ENCODE measurements around the gene SLCO4A1.

SLCO4A1 gene, protein sequence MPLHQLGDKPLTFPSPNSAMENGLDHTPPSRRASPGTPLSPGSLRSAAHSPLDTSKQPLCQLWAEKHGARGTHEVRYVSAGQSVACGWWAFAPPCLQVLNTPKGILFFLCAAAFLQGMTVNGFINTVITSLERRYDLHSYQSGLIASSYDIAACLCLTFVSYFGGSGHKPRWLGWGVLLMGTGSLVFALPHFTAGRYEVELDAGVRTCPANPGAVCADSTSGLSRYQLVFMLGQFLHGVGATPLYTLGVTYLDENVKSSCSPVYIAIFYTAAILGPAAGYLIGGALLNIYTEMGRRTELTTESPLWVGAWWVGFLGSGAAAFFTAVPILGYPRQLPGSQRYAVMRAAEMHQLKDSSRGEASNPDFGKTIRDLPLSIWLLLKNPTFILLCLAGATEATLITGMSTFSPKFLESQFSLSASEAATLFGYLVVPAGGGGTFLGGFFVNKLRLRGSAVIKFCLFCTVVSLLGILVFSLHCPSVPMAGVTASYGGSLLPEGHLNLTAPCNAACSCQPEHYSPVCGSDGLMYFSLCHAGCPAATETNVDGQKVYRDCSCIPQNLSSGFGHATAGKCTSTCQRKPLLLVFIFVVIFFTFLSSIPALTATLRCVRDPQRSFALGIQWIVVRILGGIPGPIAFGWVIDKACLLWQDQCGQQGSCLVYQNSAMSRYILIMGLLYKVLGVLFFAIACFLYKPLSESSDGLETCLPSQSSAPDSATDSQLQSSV

DNA sequence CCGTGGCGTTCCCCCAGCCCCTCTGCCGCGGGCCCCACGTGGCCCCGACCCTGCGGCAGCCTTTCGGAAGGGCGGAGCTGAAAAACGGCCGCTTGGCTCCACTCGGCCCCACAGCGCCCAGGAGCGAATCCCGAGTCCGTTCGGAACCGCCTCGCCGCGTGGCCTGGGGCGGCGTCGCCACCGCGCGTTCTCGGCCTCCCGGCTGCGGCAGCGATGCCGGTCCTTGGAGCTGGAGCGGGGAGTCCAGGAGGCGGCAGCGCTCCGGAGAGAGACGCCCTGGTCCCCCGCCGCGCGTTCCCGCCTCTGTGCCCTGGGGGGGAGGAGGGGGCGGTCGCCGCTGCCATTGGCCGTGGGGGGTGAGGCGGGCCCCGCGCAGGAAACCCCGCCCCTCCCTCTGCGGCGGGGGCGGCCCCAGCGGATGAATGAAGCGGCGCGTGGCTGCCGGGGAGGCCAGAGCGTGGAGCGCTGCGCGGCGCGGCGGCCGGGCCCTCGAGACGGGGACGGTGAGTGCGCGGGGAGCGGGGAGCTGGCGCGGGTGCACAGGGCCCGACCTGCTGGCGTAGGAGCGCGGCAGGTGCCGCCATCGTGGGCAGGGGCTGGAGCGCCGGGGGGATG is at the start of gene SLCO4A1:
TSS of gene SLCO4A1 (plus strand) at position 453 of the 615 bp plus-strand sequence. CDS start 13,952 bp downstream, outside the sequence.
- DNase-seq = peak; percentile 80 to 89

- no peak for DNase-seq
These were observed 49.7 kb upstream of the SLCO4A1 start for GRCh38 chr20:62592506-62593177.

GRCh38 chr20:62593616-62594015 is 48.7 kb upstream of the SLCO4A1 start:
- no peak for DNase-seq

- DNase-seq = no peak
These were observed 47.2 kb upstream of the SLCO4A1 start for GRCh38 chr20:62595069-62595468.

- peak in 1 of 2 donors; percentile 23 for DNase-seq
These were observed 46.8 kb upstream of the SLCO4A1 start for GRCh38 chr20:62595491-62595890.

DNA sequence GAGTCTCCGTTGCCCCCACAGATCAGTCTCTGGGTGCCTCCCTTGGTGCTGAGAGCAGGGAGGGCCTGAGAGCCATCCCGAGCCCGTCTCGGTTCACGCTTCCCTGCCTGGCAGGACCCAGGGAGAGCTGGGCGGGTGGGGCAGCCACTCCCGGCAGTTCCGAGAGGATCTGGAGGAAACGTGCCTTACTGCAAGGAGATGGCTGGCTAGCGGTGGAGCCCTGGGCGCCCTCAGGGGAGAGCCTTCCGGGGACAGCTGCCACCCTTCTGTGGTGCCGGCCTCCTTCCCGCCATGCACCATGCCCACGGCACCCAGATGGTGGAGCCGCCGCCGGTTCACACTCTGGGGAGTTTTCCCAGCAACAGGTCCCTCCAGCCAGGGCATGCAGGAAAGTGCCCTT is 45.8 kb upstream of the SLCO4A1 start:
- no peak for DNase-seq

DNA sequence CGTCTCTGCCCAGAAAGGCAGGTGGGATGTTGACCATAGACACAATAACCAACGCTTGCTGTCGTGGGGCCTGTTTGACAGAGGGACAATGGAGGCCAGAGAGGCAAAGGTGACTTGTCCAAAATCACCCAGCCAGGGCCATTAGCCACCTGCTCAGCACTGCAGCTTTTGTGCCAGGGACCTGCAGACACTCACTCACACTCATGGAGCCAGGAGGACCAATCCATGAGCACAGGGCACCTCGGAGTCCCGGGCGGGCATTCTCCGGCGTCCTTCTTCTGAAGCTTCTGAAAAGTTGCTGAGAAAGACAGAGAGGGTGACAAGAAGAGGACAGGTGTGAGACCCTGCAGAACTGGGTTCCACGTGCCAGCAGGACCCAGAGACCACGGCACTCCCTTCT is 45.4 kb upstream of the SLCO4A1 start:
- DNase-seq = no peak

GRCh38 chr20:62597416-62598115 is 44.7 kb upstream of the SLCO4A1 start:
- DNase-seq = no peak

DNA sequence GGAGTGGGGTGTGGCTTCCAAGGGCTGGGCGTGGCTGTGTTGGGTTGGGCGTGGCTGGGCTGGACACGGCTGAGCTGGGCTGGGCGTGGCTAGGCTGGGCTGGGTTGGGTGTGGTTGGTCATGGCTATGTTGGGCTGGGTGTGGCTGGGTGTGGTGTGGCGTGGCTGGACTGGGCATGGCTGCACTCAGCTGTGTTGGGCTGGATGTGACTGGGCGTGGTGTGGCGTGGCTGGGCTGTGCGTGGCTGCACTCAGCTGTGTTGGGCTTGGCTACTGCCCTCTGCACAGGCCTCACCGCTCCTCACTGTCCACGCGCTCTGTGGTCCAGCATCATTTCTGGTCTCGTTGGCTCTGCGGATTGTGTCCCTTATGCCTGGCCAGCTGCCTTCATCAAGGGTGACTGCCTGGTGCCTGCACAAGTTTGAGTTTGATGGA is 43.5 kb upstream of the SLCO4A1 start:
- peak in 1 of 2 donors; percentile 49 for DNase-seq

DNA sequence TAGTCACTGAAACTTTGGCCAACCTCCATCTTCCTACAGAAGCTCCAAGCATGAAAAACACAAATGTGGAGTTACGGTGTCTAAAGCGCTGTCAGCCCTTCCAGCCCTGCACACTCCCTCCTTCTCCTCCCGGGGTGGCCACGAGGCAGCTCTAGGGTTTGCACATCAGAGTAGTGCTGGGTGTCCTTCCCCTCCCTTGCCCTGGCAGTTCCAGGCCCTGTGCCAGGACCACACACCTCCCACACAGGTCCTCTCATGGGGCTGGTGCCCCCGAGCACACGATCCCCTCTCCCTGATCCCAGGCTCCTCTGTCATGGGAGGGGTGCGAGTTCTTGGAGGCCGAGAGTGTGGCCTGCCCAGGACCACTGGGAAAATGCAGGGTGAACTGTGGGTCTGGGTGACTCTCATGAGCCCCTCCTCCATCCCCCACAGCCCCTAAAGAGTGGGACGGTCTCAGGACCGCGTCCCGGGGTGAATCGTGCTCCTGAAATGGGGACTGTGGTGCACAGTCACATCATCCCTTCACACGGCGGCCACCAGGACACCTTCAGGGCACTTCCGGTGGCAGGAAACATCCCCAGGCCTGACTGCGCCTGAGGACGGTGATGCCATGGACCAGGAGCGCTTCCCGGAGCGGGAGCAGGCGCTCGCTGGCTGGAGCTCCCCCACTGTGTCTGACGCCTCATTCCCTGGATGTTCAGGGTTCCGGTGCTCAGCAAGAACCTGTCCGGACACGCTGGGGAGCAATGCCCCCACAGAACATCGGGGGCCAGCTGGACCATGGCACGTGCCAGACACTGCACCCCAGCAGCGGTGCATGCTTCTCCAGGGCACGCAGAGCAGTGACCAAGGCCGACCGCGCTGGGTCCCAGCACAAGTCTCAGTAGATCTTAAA is 42.8 kb upstream of the SLCO4A1 start:
- DNase-seq = no peak

DNA sequence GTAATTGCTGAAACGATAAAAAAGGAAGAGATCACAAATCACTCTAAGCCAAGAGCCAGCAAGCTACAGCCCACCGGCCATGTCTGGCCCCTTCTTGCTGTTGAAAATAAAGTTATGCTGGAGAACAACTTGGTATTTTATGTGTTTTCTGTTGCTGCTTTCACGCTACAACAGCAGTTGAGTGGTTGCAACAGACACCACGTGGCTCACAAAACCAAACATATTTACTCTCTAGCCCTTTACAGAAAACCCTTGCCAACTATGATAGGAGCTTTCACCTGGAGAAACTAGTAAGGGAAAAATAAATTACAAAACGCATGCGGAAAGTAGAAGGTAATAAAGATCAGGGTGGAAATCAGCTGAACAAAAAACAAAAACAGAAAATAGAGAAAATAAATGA is 41.1 kb upstream of the SLCO4A1 start:
- no peak for DNase-seq

DNA sequence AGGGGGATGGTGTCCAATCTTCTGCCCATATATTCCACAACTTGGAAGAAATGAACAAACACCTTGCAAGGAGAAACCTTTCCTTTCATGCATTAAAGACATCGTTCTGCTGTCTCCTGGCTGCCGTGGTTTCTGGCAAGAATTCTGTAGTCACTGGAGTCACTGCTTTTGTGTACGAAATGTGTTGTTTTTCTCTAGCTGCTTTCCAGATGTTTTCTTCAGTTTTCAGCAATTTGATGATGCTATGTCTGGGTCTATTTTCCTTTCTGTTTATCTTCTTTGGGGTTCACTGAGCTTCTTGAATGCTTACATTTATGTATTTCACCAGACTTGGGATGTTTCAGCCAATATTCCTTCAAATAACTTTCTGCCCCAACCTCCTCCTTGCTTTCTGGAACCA is 40.6 kb upstream of the SLCO4A1 start:
- no peak for DNase-seq

GRCh38 chr20:62602550-62602949 is 39.8 kb upstream of the SLCO4A1 start:
- peak; percentile 39 to 46 for DNase-seq

DNA sequence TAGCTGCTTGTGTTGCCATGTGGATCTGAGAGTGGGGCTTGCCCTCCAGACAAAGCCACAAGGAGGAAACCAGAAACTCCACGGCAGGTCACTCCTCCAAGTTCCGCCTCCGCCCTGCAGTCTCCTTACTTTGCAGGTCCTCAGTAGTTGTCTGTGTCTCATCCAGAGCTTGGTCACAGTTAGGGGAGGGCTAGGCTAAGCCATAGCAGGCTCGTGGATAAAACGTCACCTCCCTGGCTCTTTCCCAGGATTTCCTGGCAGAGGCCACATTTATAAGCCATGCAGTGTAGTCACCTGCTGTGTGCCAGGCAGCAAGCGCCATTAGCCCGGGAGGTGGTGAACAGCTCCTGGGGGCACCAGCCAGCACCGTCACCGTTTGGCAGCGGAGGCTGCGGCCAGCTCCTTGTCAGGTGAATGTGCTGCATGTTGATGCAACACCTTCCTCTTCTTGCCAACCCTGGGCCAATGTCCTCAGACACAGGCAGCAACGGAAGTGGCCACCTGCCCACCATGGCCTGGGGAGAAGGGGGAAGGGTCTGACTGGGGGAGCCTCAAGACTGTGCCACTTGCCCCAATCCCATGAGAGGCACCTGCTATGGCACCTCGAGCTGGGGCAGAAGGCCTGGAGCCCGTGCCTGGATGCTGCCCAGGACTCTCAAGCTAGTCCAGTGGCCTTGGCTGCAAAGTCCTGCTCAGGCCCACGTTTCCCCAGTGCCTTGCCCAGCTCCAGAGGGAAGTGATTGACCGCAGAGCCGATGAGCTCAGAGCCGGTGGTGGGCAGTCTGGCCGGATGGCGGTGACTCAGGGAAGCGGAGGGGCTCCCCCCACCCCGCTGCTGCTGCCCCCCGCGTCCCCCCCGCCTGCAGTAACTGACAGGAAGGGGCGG is 39.0 kb upstream of the SLCO4A1 start:
- DNase-seq = peak; percentile 42 to 70

DNA sequence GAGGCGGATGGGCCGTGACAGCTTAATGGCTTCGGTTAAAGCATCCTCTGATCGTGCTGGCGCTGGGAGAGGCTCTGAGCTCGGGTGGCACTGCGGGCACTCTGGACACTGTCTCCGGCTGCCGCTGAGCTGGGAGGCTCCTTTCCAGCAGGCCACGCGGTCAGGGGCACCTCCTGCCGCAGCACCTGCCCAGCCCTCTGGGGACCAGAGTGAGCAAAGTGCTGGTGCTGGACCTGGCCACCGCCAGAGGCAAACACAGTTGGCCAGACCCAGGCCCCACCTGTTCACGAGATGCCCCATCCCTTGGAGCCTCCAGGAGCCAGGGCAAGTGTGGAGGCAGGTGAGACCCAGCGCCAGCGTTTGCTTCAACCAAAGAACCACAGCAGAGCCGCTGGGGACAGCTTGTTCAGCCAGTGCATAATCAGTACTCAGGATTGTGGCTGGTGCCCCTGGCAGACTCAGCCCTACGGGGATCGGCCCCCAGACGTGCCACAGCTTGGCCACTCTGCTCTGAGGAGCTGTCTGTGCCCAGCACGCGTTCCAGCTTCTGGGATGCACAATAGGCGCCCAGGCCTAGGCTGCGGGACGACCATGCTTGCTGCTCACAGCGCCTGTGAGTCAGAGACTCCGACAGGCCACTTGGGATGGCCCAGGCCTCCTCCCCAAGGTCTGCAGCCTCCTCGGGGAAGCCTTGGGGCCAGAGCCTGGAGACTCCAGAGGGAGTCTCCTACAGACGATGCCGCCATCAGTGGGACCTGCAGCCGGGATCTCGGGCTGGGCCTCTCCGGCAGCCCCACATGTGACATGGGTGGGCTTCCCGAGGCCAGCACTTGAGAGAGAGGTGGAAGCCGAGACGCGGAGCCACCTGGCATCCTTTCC is 38.2 kb upstream of the SLCO4A1 start:
- no peak for DNase-seq

- no peak for DNase-seq
These were observed 37.5 kb upstream of the SLCO4A1 start for GRCh38 chr20:62604796-62605195.

GRCh38 chr20:62605236-62605943 is 36.9 kb upstream of the SLCO4A1 start:
- no peak for DNase-seq

- no peak for DNase-seq
These were observed 36.3 kb upstream of the SLCO4A1 start for GRCh38 chr20:62606016-62606415.
